PC-9 (cell line): ENCODE measurements around the gene SLC25A21.

ENCODE experiments used
- EZH2 ChIP-seq: fragments of 200-600 bp; sonication (generic); IDR thresholded peaks from 2 replicates; pipeline ENCODE4 v1.8.0; 2017; ENCODE audit warnings: antibody characterized with exemption, low read depth
- TF ChIP-seq, protein P1 (sequence below): fragments of 200-600 bp; sonication (generic); conservative IDR thresholded peaks from 2 replicates; pipeline ENCODE4 v1.6.1; 2017; ENCODE audit warnings: mixed run types, antibody characterized with exemption, mild to moderate bottlenecking, moderate library complexity

DNA sequence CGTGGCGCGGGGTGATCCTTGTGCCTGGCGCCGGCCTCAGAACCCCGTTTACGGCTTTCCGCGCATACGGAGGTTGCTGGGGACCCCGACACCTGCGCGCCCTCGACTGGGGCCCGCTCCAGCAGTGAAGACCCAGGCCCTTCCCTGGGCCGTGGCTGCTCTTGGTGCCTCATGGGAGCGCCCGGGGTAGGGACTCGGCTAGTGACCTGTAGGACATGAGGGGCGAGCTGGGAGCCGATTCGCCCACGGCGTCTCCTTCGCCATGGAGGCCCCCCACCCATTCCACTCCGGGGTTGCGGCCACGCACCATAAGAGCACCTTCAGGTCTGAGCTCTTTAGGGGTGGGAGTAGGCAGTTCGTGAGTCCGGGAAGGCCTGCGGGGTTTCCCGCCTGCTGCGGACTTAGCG, 525.0 kb downstream of the SLC25A21 start:
- TF ChIP-seq, protein P1, sequence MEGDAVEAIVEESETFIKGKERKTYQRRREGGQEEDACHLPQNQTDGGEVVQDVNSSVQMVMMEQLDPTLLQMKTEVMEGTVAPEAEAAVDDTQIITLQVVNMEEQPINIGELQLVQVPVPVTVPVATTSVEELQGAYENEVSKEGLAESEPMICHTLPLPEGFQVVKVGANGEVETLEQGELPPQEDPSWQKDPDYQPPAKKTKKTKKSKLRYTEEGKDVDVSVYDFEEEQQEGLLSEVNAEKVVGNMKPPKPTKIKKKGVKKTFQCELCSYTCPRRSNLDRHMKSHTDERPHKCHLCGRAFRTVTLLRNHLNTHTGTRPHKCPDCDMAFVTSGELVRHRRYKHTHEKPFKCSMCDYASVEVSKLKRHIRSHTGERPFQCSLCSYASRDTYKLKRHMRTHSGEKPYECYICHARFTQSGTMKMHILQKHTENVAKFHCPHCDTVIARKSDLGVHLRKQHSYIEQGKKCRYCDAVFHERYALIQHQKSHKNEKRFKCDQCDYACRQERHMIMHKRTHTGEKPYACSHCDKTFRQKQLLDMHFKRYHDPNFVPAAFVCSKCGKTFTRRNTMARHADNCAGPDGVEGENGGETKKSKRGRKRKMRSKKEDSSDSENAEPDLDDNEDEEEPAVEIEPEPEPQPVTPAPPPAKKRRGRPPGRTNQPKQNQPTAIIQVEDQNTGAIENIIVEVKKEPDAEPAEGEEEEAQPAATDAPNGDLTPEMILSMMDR, result no peak
- TF ChIP-seq EZH2, result no peak
